ENCODE measurements around the gene CPNE6. TPM values are rescaled to one million over a fixed set of nuclear protein-coding genes. Genes with fewer than 3 reads are reported as not detected.

Gene CPNE6
- total RNA-seq, 2 experiments from 2014 or later: not detected

- POLR2A ChIA-PET: interaction anchor here (0.6 to 3.9 kb wide), 3 partner anchors 19 to 58 kb away, joined by 3 to 28 read pairs (median 18); partner anchors contain the start of genes DCAF11, NRL and PCK2
- H3K27ac Mint-ChIP-seq: no peak overlapping the region
- intact Hi-C loops (cut with micrococcal nuclease): loop anchor here (10.0 kb wide), 1 partner anchor 219 kb away; the partner anchor contains the start of gene RABGGTA
These were observed 15.2 kb upstream of the CPNE6 start for GRCh38 chr14:24055971-24056799.

GRCh38 chr14:24056800-24057184 is 14.6 kb upstream of the CPNE6 start:
- peaks cover 4% of the 10 kb centered on the region for H3K27me3 Mint-ChIP-seq

More at GRCh38 chr14:24055971-24056799, 15.2 kb upstream of the CPNE6 start:
- DNase-seq: no peak
- H3K4me3 Mint-ChIP-seq: no peak overlapping the region
- peaks cover 4% of the 10 kb centered on the region for H3K27me3 Mint-ChIP-seq
- peaks cover 18% of the 10 kb centered on the region for H3K4me1 Mint-ChIP-seq (ENCODE audit: low read depth)
- no peaks in the 10 kb centered on the region for H3K9me3 Mint-ChIP-seq
- no peaks in the 10 kb centered on the region for H3K36me3 Mint-ChIP-seq
- CTCF ChIA-PET: interaction anchor here (0.9 to 12.9 kb wide), 7 partner anchors 18 to 241 kb away, joined by 3 to 458 read pairs (median 9); partner anchors contain the start of genes CPNE6, DCAF11, IRF9 and NRL

GRCh38 chr14:24057271-24057670 is 14.1 kb upstream of the CPNE6 start:
- H3K4me3 Mint-ChIP-seq: no peak overlapping the region
- ChIA-PET CTCF (interaction anchor here (1.0 to 12.9 kb wide), 17 partner anchors 10 to 240 kb away, joined by 3 to 458 read pairs (median 9); partner anchors contain the start of genes CPNE6, DCAF11, IRF9 and NRL), POLR2A (interaction anchor here (1.2 to 3.9 kb wide), 5 partner anchors 25 to 57 kb away, joined by 6 to 28 read pairs (median 13); partner anchors contain the start of genes DCAF11, NRL and PCK2)
- no peak overlapping the region for H3K27ac Mint-ChIP-seq
- peaks cover 4% of the 10 kb centered on the region for H3K27me3 Mint-ChIP-seq
- H3K36me3 Mint-ChIP-seq: no peaks in the 10 kb centered on the region
- H3K9me3 Mint-ChIP-seq: no peaks in the 10 kb centered on the region
- peaks cover 16% of the 10 kb centered on the region for H3K4me1 Mint-ChIP-seq (ENCODE audit: low read depth)
- intact Hi-C loops (cut with micrococcal nuclease): loop anchor here (10.0 kb wide), 1 partner anchor 218 kb away; the partner anchor contains the start of gene RABGGTA
- DNase-seq: no peak

More at GRCh38 chr14:24056800-24057184, 14.6 kb upstream of the CPNE6 start:
- Mint-ChIP-seq H3K36me3 (no peaks in the 10 kb centered on the region), H3K9me3 (no peaks in the 10 kb centered on the region), H3K4me3 (no peak overlapping the region), H3K4me1 (ENCODE audit: low read depth) (peaks cover 16% of the 10 kb centered on the region), H3K27ac (no peak overlapping the region)
- intact Hi-C loops (cut with micrococcal nuclease): loop anchor here (10.0 kb wide), 1 partner anchor 218 kb away; the partner anchor contains the start of gene RABGGTA
- ChIA-PET CTCF (interaction anchor here (1.0 to 12.9 kb wide), 12 partner anchors 10 to 241 kb away, joined by 4 to 458 read pairs (median 12); partner anchors contain the start of genes CPNE6, DCAF11, IRF9 and NRL), POLR2A (interaction anchor here (1.5 to 3.9 kb wide), 4 partner anchors 25 to 58 kb away, joined by 8 to 28 read pairs (median 16); partner anchors contain the start of genes DCAF11, NRL and PCK2)
- DNase-seq: no peak

DNA sequence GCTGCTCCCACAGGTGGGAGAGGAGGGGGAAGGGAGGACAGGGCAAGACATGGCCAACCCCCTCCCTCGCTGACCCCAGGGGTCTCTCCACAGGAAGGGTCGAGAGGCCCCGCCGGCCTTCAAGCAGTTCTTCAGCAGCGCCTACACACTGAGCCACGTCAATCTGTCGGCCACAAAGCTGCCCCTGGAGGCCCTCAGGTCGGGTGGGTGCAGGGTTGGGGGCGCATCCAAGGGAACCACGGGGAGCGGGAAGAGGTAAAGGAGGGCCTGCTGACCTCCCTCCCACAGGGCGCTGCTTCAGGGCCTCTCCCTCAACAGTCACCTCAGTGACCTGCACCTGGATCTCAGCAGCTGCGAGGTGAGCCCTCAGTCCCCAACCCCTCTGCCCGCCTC is 13.5 kb upstream of the CPNE6 start:
- CTCF ChIA-PET: interaction anchor here (0.6 to 12.9 kb wide), 36 partner anchors 9 to 475 kb away, joined by 3 to 458 read pairs (median 4); partner anchors contain the start of genes CPNE6, DCAF11, EMC9 and FITM1
- POLR2A ChIA-PET: interaction anchor here (0.7 to 3.9 kb wide), 12 partner anchors 22 to 240 kb away, joined by 3 to 28 read pairs (median 5); partner anchors contain the start of genes DCAF11, NRL, PCK2 and RNF31
- intact Hi-C loops (cut with micrococcal nuclease): loop anchor here (1.0 to 10.0 kb wide), 5 partner anchors 32 to 217 kb away; partner anchors contain the start of genes IRF9 and RABGGTA
- H3K27me3 Mint-ChIP-seq: peaks cover 4% of the 10 kb centered on the region
- no peaks in the 10 kb centered on the region for H3K36me3 Mint-ChIP-seq
- peak overlapping the region; percentile 4 for H3K27ac Mint-ChIP-seq
- peaks cover 12% of the 10 kb centered on the region for H3K4me1 Mint-ChIP-seq (ENCODE audit: low read depth)
- H3K9me3 Mint-ChIP-seq: no peaks in the 10 kb centered on the region
- no peak overlapping the region for H3K4me3 Mint-ChIP-seq
- no peak for DNase-seq

DNA sequence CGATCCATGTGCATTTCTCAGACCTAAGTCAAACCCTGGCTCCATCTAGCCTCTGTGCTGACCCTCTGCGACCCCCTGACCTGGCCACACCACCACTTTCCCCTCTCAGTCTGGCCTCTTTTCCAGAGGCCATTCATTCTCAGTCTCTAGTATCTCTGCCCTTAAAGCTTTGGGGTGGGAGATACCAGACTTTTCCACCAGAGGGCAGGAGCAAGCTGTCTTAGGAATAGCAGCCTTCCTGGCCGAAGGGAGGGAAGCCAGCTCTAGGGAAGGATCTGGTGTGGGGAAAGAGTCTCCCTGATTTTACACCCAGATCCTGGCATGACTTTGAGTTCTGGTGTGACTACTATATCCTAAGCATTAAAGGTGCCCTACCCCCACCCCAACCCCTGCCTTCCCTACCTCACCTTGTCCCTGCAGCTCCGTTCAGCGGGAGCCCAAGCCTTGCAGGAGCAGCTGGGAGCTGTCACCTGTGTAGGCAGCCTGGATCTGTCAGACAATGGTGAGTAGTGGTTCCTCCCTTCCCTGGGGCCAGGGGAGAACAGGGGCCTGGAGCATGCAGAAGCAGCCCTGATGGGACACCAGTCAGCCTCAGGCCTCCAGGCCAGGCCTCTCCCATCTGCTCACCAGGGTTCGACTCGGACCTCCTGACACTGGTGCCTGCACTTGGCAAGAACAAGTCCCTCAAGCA is 13.0 kb upstream of the CPNE6 start:
- intact Hi-C loops (cut with micrococcal nuclease): loop anchor here (1.0 to 10.0 kb wide), 5 partner anchors 32 to 216 kb away; partner anchors contain the start of genes IRF9 and RABGGTA

DNA sequence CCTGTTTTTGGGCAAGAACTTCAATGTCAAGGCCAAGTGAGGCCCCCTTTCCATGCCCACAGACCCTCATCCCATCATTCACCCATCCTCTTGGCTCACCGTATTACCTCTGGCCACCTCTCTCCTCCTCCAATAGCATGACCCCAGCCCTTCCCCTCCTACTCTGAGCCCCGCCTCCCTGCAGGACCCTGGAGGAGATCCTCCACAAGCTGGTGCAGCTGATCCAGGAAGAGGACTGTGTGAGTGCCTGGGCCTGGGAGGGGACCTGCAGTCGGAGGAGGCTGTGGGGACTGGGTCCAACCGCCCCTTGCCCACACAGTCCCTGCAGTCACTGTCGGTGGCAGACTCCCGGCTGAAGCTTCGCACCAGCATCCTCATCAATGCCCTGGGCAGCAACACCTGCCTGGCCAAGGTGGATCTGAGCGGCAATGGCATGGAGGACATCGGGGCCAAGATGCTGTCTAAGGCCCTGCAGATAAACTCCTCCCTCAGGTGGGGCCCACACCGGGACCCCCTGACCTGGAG is 12.3 kb upstream of the CPNE6 start:
- Mint-ChIP-seq H3K9me3 (no peaks in the 10 kb centered on the region), H3K4me3 (no peak overlapping the region), H3K36me3 (no peaks in the 10 kb centered on the region), H3K27me3 (peaks cover 3% of the 10 kb centered on the region), H3K27ac (no peak overlapping the region), H3K4me1 (ENCODE audit: low read depth) (peaks cover under 1% of the 10 kb centered on the region)
- intact Hi-C loops (cut with micrococcal nuclease): loop anchor here (1.0 to 10.0 kb wide), 5 partner anchors 31 to 216 kb away; partner anchors contain the start of genes IRF9 and RABGGTA
- POLR2A ChIA-PET: interaction anchor here (1.1 to 3.9 kb wide), 8 partner anchors 21 to 136 kb away, joined by 3 to 28 read pairs (median 6); partner anchors contain the start of genes DCAF11, NRL, PCK2 and TM9SF1
- DNase-seq: no peak
- CTCF ChIA-PET: interaction anchor here (0.8 to 12.9 kb wide), 19 partner anchors 8 to 122 kb away, joined by 3 to 458 read pairs (median 9); partner anchors contain the start of genes CPNE6, DCAF11, FITM1 and IRF9

More for the DNA sequence above, 13.0 kb upstream of the CPNE6 start:
- no peaks in the 10 kb centered on the region for H3K36me3 Mint-ChIP-seq
- POLR2A ChIA-PET: interaction anchor here (0.7 to 3.9 kb wide), 12 partner anchors 22 to 239 kb away, joined by 3 to 28 read pairs (median 5); partner anchors contain the start of genes DCAF11, NRL, PCK2 and RNF31
- H3K9me3 Mint-ChIP-seq: no peaks in the 10 kb centered on the region
- H3K4me3 Mint-ChIP-seq: no peak overlapping the region
- CTCF ChIA-PET: interaction anchor here (0.6 to 12.9 kb wide), 38 partner anchors 9 to 476 kb away, joined by 3 to 458 read pairs (median 4); partner anchors contain the start of genes CPNE6, DCAF11, EMC9 and FITM1
- H3K27ac Mint-ChIP-seq: peak overlapping the region; percentile 4
- peaks cover 4% of the 10 kb centered on the region for H3K27me3 Mint-ChIP-seq
- peaks cover 7% of the 10 kb centered on the region for H3K4me1 Mint-ChIP-seq (ENCODE audit: low read depth)
- peak; percentile 83 for DNase-seq

- Mint-ChIP-seq H3K4me3 (no peak overlapping the region), H3K36me3 (no peaks in the 10 kb centered on the region), H3K4me1 (ENCODE audit: low read depth) (no peaks in the 10 kb centered on the region), H3K27me3 (no peaks in the 10 kb centered on the region), H3K27ac (no peak overlapping the region), H3K9me3 (no peaks in the 10 kb centered on the region)
- CTCF ChIA-PET: interaction anchor here (0.7 to 12.9 kb wide), 6 partner anchors 14 to 101 kb away, joined by 3 to 458 read pairs (median 40); partner anchors contain the start of genes CPNE6, DCAF11, IRF9 and NRL
- DNase-seq: no peak
- intact Hi-C loops (cut with micrococcal nuclease): loop anchor here (2.0 to 10.0 kb wide), 2 partner anchors 45 to 215 kb away; partner anchors contain the start of gene RABGGTA
- POLR2A ChIA-PET: no interaction called here
These were observed 11.4 kb upstream of the CPNE6 start for GRCh38 chr14:24059841-24060388.

DNA sequence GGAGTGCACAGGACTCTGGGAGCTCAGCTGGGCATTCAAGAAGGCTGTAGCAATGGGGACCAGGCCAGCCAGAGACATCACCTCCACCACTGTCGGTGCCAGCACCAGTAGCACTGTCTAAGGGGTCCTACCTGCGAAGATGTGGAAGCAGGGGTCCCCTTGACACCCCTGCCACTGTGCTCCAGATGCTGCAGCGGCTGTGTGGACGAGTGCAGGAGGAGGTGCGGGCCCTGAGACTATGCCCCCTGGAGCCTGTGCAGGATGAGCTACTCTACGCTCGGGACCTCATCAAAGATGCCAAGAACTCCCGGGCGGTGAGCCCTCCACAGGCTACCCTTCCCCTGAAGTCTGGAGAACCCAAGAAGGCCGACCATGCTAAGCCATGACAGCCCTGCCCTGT is 10.9 kb upstream of the CPNE6 start:
- H3K27me3 Mint-ChIP-seq: no peaks in the 10 kb centered on the region
- POLR2A ChIA-PET: no interaction called here
- DNase-seq: no peak
- no peak overlapping the region for H3K27ac Mint-ChIP-seq
- H3K4me1 Mint-ChIP-seq (ENCODE audit: low read depth): no peaks in the 10 kb centered on the region
- intact Hi-C loops (cut with micrococcal nuclease): no loop called here
- no peaks in the 10 kb centered on the region for H3K36me3 Mint-ChIP-seq
- H3K9me3 Mint-ChIP-seq: no peaks in the 10 kb centered on the region
- H3K4me3 Mint-ChIP-seq: no peak overlapping the region
- CTCF ChIA-PET: interaction anchor here (0.7 to 12.9 kb wide), 5 partner anchors 21 to 101 kb away, joined by 3 to 458 read pairs (median 36); partner anchors contain the start of genes IRF9 and PCK2

DNA sequence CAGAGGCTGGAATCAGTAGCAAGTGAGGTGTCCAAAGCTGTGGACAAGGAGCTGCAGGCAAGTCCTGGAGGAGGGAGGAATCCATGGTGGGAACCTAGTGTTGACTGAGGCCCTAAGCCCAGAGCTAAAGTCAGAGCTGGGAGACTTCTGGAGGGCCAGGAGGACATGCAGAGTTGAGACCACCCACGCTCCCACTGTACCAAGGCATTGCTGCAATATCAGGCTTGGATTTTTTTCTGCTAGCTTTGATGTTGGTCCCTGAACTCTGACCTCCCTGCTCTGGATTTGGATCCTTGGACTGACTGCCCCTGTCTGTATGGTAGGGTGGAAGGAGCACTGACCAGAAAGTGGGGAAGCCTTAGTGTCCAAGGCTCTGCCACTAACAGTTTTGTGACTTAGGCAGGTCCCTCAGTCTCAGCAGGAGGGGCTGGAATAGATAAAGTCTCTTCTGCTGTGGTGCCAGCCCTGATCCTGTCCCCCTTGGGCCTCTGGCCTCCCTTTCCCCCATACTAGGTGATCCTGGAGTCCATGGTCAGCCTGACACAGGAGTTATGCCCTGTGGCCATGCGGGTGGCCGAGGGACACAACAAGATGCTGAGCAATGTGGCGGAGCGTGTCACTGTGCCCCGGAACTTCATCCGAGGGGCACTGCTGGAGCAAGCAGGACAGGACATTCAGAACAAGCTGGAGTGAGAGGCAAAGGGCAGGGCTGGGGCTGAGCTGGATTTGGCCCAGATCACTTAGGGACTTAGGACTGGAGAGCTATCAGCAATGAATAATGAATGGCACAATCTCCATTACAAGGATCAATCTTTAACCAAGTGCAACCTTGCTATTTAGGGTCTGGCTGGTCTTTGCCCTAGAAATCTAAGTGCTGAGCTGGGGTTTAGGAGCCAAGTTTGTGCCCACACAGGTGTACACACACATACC is 10.1 kb upstream of the CPNE6 start:
- no peak overlapping the region for H3K27ac Mint-ChIP-seq
- no peaks in the 10 kb centered on the region for H3K4me1 Mint-ChIP-seq (ENCODE audit: low read depth)
- H3K4me3 Mint-ChIP-seq: no peak overlapping the region
- intact Hi-C loops (cut with micrococcal nuclease): no loop called here
- no peaks in the 10 kb centered on the region for H3K36me3 Mint-ChIP-seq
- no peak for DNase-seq
- CTCF ChIA-PET: interaction anchor here (0.6 to 12.9 kb wide), 5 partner anchors 20 to 100 kb away, joined by 3 to 458 read pairs (median 36); partner anchors contain the start of genes IRF9 and PCK2
- H3K27me3 Mint-ChIP-seq: no peaks in the 10 kb centered on the region
- no peaks in the 10 kb centered on the region for H3K9me3 Mint-ChIP-seq
- POLR2A ChIA-PET: interaction anchor here (1.1 kb wide), 1 partner anchor 34 kb away, joined by 3 read pairs; no protein-coding TSS in a partner anchor
